HT1080 (cell line): Measurements from ENCODE around the gene MRPL45. TPM values are rescaled to one million over a fixed set of nuclear protein-coding genes. Genes with fewer than 3 reads are reported as not detected.

Experiments used
- total RNA-seq: library from RNA; depleted of rRNA; stranded (reverse); fragments of >200 nt; shearing (Covaris generic); gene quantifications from 2 replicates; pipeline ENCODE4 v1.2.3, GENCODE V29; 2014; rRNA removed

MRPL45 gene
- total RNA-seq, 1 experiment from 2014 or later, result 85.6 TPM

Other genes with a start within 250 kb of the MRPL45 start
- gene TBC1D3C, start 228.5 kb upstream of the MRPL45 start, total RNA-seq, result not detected in 2 replicates
- gene TBC1D3E, start 169.2 kb upstream of the MRPL45 start, total RNA-seq, result 0.60 TPM in 1 of 2 replicates, not detected in the other
- gene TBC1D3, start 104.6 kb upstream of the MRPL45 start, total RNA-seq, result 0.20 TPM in 1 of 2 replicates, not detected in the other
- not detected in 2 replicates for gene GPR179, start 46.8 kb downstream of the MRPL45 start, total RNA-seq
- 9.0 and 11.9 TPM in 2 replicates for gene SOCS7, start 54.7 kb downstream of the MRPL45 start, total RNA-seq
- gene ARHGAP23, start 131.3 kb downstream of the MRPL45 start, total RNA-seq, result 21.7 and 40.0 TPM in 2 replicates